ENCODE data around the gene AFG1L. TPM values are rescaled to one million over a fixed set of nuclear protein-coding genes. Genes with fewer than 3 reads are reported as not detected.

The AFG1L gene
- polyA plus RNA-seq, 1 of the 3 experiments (the other 2 are of a cell fraction): 0.71 TPM

GRCh38 chr6:108336971-108337370 lies 42.1 kb downstream of the AFG1L start:
- no peak overlapping the region for H3K27ac ChIP-seq (ENCODE audit: low read depth in 2 of 2, low read length in 1 of 2)
- ChIA-PET CTCF (no interaction called here), POLR2A (no interaction called here)
- no peak overlapping the region for H3K9ac ChIP-seq
- H2AFZ ChIP-seq (ENCODE audit: low read depth): no peak overlapping the region
- no peaks in the 10 kb centered on the region for H4K20me1 ChIP-seq (ENCODE audit: insufficient read depth)
- peaks cover 0 to 3% of the 10 kb centered on the region in 2 experiments for H3K36me3 ChIP-seq (replicated peaks in 1 of 2; ENCODE audit: control insufficient read depth in 1 of 2, insufficient read depth in 2 of 2, low read length in 1 of 2)
- H3K4me2 ChIP-seq: no peak overlapping the region
- no peak overlapping the region for H3K4me3 ChIP-seq (ENCODE audit: low read depth in 2 of 2, low read length in 1 of 2)
- no peaks in the 10 kb centered on the region for H3K9me2 ChIP-seq
- no peaks in the 10 kb centered on the region for H3F3A ChIP-seq (replicated peaks; ENCODE audit: insufficient read depth)
- 89% methylated on average over 3 of the region's 3 CpGs for WGBS (ENCODE audit: low lambda C conversion rate)
- H3K4me1 ChIP-seq (ENCODE audit: control insufficient read depth in 1 of 2, insufficient read depth in 2 of 2, low read depth in 1 of 2, low read length in 1 of 2): no peaks in the 10 kb centered on the region
- H3K79me2 ChIP-seq (ENCODE audit: insufficient read depth): no peaks in the 10 kb centered on the region
- TF ChIP-seq POLR2AphosphoS5 (IDR thresholded peaks at IDR 0.05; ENCODE audit: low read depth, low read length): no peak
- TF ChIP-seq FOSL2 (IDR thresholded peaks at IDR 0.05; ENCODE audit: borderline replicate concordance, low read depth): no peak
- no peak for TF ChIP-seq IRF3 (IDR thresholded peaks at IDR 0.05; ENCODE audit: low read depth, low read length)
- TF ChIP-seq TEAD4 (IDR thresholded peaks at IDR 0.05; ENCODE audit: borderline replicate concordance, insufficient read depth): no peak
- no peak for TF ChIP-seq PBX3 (IDR thresholded peaks at IDR 0.05)
- TF ChIP-seq RCOR1 (IDR thresholded peaks at IDR 0.05; ENCODE audit: low read length): no peak
- no peaks in the 10 kb centered on the region for H3K27me3 ChIP-seq (ENCODE audit: insufficient read depth)
- no peak for DNase-seq
- H3K9me3 ChIP-seq: no peaks in the 10 kb centered on the region

- Histone ChIP-seq H3K9me2 (no peaks in the 10 kb centered on the region), H3K4me1 (ENCODE audit: control insufficient read depth in 1 of 2, insufficient read depth in 2 of 2, low read depth in 1 of 2, low read length in 1 of 2) (no peaks in the 10 kb centered on the region), H3K79me2 (ENCODE audit: insufficient read depth) (no peaks in the 10 kb centered on the region), H3K27me3 (ENCODE audit: insufficient read depth) (no peaks in the 10 kb centered on the region), H3K9me3 (no peaks in the 10 kb centered on the region), H3K36me3 (replicated peaks in 1 of 2; ENCODE audit: control insufficient read depth in 1 of 2, insufficient read depth in 2 of 2, low read length in 1 of 2) (peaks cover 0 to 3% of the 10 kb centered on the region in 2 experiments), H3K27ac (ENCODE audit: low read depth in 2 of 2, low read length in 1 of 2) (no peak overlapping the region), H2AFZ (ENCODE audit: low read depth) (no peak overlapping the region), H3K4me2 (no peak overlapping the region), H4K20me1 (ENCODE audit: insufficient read depth) (no peaks in the 10 kb centered on the region), H3F3A (replicated peaks; ENCODE audit: insufficient read depth) (no peaks in the 10 kb centered on the region), H3K4me3 (ENCODE audit: low read depth in 2 of 2, low read length in 1 of 2) (no peak overlapping the region), H3K9ac (no peak overlapping the region)
- no peak for DNase-seq
- 100% methylated on average over 3 of the region's 3 CpGs for WGBS (ENCODE audit: low lambda C conversion rate)
- TF ChIP-seq USF2 (IDR thresholded peaks at IDR 0.05; ENCODE audit: borderline replicate concordance, low read depth, low read length) (no peak), FOXJ3 (CRISPR knock-in tag; IDR thresholded peaks at IDR 0.05) (no peak), RXRA (IDR thresholded peaks at IDR 0.05; ENCODE audit: borderline replicate concordance, low read depth) (no peak), FOXM1 (IDR thresholded peaks at IDR 0.05; ENCODE audit: low read depth) (no peak), NFIC (IDR thresholded peaks at IDR 0.05; ENCODE audit: borderline replicate concordance) (no peak), YY1 (IDR thresholded peaks at IDR 0.05; ENCODE audit: low read depth) (no peak), NRF1 (IDR thresholded peaks at IDR 0.05; ENCODE audit: low read depth, low read length) (no peak), GABPA (IDR thresholded peaks at IDR 0.05; ENCODE audit: low read depth) (no peak), ZBTB33 (IDR thresholded peaks at IDR 0.05; ENCODE audit: borderline replicate concordance, low read depth) (no peak), EZH2phosphoT487 (IDR thresholded peaks at IDR 0.05; ENCODE audit: borderline replicate concordance, low read depth) (no peak), CTCF (IDR thresholded peaks at IDR 0.05) (no peak), RAD21 (IDR thresholded peaks at IDR 0.05; ENCODE audit: low read length) (no peak), TCF12 (IDR thresholded peaks at IDR 0.05) (no peak), SMC3 (IDR thresholded peaks at IDR 0.05; ENCODE audit: low read depth, low read length) (no peak)
- POLR2A ChIA-PET: no interaction called here
- CTCF ChIA-PET: no interaction called here
Measured at GRCh38 chr6:108337721-108338120, 42.9 kb downstream of the AFG1L start.

Measured in SK-N-SH (cell line).